WTC11 (cell line): ENCODE results near the gene PLXNA2. TPM values are rescaled to one million over a fixed set of nuclear protein-coding genes. Genes with fewer than 3 reads are reported as not detected.

Experiments used
- ATAC-seq: fragments of 200-7000 bp; cut with Tn5 transposase; 2 replicates; pipeline ENCODE4 v1.10.0; 2021; ENCODE audit warnings: mild to moderate bottlenecking, moderate library complexity
- CTCF ChIA-PET: fragments of 300-600 bp; sonication (Branson Sonifier 250); formaldehyde crosslinking; loops from one replicate; lab custom pipeline; 2021; ENCODE audit warnings: antibody characterized with exemption; lab: Charles Lee
- POLR2A ChIA-PET: fragments of 350-600 bp; sonication (Branson Sonifier 250); formaldehyde crosslinking; loops from one replicate; lab custom pipeline; 2021; ENCODE audit warnings: antibody characterized with exemption; lab: Charles Lee
- DNase-seq: peaks from one replicate; pipeline ENCODE4 v3.0.0; 2021; ENCODE audit warnings: low spot score
- H3K27ac Mint-ChIP-seq: 2 replicates; pipeline ENCODE4 v1.8.0; 2021; ENCODE audit warnings: mixed read lengths
- H3K27me3 Mint-ChIP-seq: 2 replicates; pipeline ENCODE4 v1.8.0; 2021; ENCODE audit warnings: low read depth, mild to moderate bottlenecking, moderate library complexity, mixed read lengths
- H3K36me3 Mint-ChIP-seq: 2 replicates; pipeline ENCODE4 v1.8.0; 2021; ENCODE audit warnings: mixed read lengths
- H3K4me1 Mint-ChIP-seq: 2 replicates; pipeline ENCODE4 v1.8.0; 2022; ENCODE audit warnings: mixed read lengths
- H3K4me3 Mint-ChIP-seq: 2 replicates; pipeline ENCODE4 v1.8.0; 2021; ENCODE audit warnings: mild to moderate bottlenecking, moderate library complexity, mixed read lengths
- H3K9me3 Mint-ChIP-seq: 2 replicates; pipeline ENCODE4 v1.8.0; 2021; ENCODE audit warnings: mixed read lengths
- AFF4 ChIP-seq: sonication (generic); formaldehyde crosslinking; IDR thresholded peaks from 2 replicates; pipeline ENCODE4 v1.8.1; 2023; ENCODE audit warnings: mild to moderate bottlenecking, missing genetic modification reagents, borderline replicate concordance
- ATF3 ChIP-seq: sonication (generic); formaldehyde crosslinking; conservative IDR thresholded peaks from 2 replicates; pipeline ENCODE4 v1.8.1; 2022; ENCODE audit warnings: mild to moderate bottlenecking, missing genetic modification reagents
- EMX1 ChIP-seq: fragments of 250-450 bp; sonication (Bioruptor Pico); IDR thresholded peaks from 2 replicates; pipeline ENCODE4 v1.8.0; 2021; ENCODE audit warnings: mild to moderate bottlenecking
- JUN ChIP-seq: sonication (generic); formaldehyde crosslinking; IDR thresholded peaks from 2 replicates; pipeline ENCODE4 v1.8.0; 2023; ENCODE audit warnings: mild to moderate bottlenecking, missing genetic modification reagents
- NR1H2 ChIP-seq: sonication (generic); formaldehyde crosslinking; IDR thresholded peaks from 2 replicates; pipeline ENCODE4 v1.9.0; 2021; ENCODE audit warnings: mild to moderate bottlenecking, moderate library complexity, missing genetic modification reagents
- NR3C1 ChIP-seq: sonication (generic); formaldehyde crosslinking; conservative IDR thresholded peaks from 2 replicates; pipeline ENCODE4 v1.8.1; 2023; ENCODE audit warnings: low read depth, mild to moderate bottlenecking, missing genetic modification reagents
- TEAD1 ChIP-seq: sonication (generic); formaldehyde crosslinking; IDR thresholded peaks from 2 replicates; pipeline ENCODE4 v1.8.0; 2022; ENCODE audit warnings: mild to moderate bottlenecking, missing genetic modification reagents
- ZNF423 ChIP-seq: fragments of 250-450 bp; sonication (Bioruptor Pico); IDR thresholded peaks from 2 replicates; pipeline ENCODE4 v2.1.2; 2022; ENCODE audit warnings: mild to moderate bottlenecking, moderate library complexity
- total RNA-seq: library from RNA; stranded (reverse); gene quantifications from 3 replicates; pipeline ENCODE4 v1.2.3, GENCODE V29; 2021
- TF ChIP-seq, protein P1 (sequence below): sonication (generic); formaldehyde crosslinking; IDR thresholded peaks from 2 replicates; pipeline ENCODE4 v1.8.0; 2023; ENCODE audit warnings: missing genetic modification reagents, mild to moderate bottlenecking, borderline replicate concordance
- TF ChIP-seq, protein P2 (sequence below): sonication (generic); formaldehyde crosslinking; IDR thresholded peaks from 2 replicates; pipeline ENCODE4 v1.8.0; 2023; ENCODE audit warnings: mild to moderate bottlenecking, missing genetic modification reagents

Gene PLXNA2
- total RNA-seq, 1 experiment from 2014 or later = 4.2 TPM

DNA sequence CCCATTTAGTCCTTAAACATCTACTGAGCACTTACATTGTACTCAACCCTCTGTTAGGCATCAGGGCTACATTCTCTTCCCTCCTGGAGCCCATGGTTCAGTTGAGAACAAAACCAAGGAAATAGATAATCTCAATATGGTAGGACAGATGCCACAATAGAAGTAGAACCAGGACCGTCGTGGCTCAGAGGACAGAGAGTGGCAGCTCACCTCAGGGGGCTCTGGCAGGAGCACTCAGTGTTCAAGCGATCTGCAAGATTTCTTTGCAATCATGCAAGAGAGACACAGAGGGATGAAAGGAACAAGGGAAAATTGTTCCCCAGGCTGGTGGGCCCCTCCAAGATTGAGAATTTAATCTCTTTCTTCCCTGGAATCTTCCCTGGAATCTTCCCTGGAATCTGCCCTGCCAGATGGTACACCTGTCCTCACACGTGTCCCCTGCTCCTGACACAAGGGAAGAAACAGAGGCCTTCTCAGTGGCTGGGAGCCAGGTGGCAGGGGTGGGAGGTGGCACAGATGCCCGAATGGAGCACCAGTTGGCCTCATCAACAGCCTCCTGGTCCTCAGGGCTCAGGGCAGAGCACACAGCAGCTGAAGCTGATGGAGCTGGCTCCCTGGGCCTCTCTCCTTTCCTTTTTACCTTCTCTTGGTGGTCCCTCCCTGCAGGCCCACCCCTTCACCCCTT, 135.4 kb downstream of the PLXNA2 start (continued):
- TF ChIP-seq, protein P1, sequence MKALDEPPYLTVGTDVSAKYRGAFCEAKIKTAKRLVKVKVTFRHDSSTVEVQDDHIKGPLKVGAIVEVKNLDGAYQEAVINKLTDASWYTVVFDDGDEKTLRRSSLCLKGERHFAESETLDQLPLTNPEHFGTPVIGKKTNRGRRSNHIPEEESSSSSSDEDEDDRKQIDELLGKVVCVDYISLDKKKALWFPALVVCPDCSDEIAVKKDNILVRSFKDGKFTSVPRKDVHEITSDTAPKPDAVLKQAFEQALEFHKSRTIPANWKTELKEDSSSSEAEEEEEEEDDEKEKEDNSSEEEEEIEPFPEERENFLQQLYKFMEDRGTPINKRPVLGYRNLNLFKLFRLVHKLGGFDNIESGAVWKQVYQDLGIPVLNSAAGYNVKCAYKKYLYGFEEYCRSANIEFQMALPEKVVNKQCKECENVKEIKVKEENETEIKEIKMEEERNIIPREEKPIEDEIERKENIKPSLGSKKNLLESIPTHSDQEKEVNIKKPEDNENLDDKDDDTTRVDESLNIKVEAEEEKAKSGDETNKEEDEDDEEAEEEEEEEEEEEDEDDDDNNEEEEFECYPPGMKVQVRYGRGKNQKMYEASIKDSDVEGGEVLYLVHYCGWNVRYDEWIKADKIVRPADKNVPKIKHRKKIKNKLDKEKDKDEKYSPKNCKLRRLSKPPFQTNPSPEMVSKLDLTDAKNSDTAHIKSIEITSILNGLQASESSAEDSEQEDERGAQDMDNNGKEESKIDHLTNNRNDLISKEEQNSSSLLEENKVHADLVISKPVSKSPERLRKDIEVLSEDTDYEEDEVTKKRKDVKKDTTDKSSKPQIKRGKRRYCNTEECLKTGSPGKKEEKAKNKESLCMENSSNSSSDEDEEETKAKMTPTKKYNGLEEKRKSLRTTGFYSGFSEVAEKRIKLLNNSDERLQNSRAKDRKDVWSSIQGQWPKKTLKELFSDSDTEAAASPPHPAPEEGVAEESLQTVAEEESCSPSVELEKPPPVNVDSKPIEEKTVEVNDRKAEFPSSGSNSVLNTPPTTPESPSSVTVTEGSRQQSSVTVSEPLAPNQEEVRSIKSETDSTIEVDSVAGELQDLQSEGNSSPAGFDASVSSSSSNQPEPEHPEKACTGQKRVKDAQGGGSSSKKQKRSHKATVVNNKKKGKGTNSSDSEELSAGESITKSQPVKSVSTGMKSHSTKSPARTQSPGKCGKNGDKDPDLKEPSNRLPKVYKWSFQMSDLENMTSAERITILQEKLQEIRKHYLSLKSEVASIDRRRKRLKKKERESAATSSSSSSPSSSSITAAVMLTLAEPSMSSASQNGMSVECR (CRISPR knock-in tag) = no peak

DNA sequence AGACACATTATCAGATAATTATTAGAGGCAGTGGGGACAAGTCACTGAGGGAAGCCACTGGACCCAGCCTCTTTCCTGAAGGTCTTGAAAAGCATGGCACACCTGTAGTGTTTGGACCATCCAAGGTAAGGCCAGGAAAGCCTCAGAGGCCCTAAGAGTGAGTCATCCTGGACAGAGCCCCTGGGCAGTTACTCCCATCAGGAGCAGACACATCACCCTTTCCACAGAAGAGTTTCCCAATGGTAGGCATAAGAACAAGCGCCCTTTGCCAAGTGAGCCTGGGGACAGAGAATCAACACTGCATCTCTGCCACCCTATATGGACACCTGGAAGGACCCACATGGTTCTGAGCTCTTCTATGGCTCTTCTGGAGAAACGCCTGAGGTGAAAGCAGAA, 136.0 kb downstream of the PLXNA2 start:
- H3K27ac Mint-ChIP-seq = no peak overlapping the region
- ATAC-seq = no peak

More for the DNA sequence above, 136.0 kb downstream of the PLXNA2 start:
- Mint-ChIP-seq H3K4me1 (peaks cover 28% of the 10 kb centered on the region), H3K36me3 (no peaks in the 10 kb centered on the region), H3K9me3 (no peaks in the 10 kb centered on the region), H3K27me3 (no peaks in the 10 kb centered on the region), H3K4me3 (no peak overlapping the region)
- ChIA-PET POLR2A (no interaction called here), CTCF (interaction anchor here (0.8 kb wide), 1 partner anchor 20 kb away, joined by 3 read pairs; no protein-coding TSS in a partner anchor)
- TF ChIP-seq EMX1 (CRISPR knock-in tag) (no peak), ZNF423 (CRISPR knock-in tag) (no peak), AFF4 (CRISPR knock-in tag) (no peak), ATF3 (CRISPR knock-in tag) (no peak), JUN (CRISPR knock-in tag) (no peak), NR1H2 (no peak), NR3C1 (no peak), TEAD1 (CRISPR knock-in tag) (no peak)
- TF ChIP-seq, protein P2, sequence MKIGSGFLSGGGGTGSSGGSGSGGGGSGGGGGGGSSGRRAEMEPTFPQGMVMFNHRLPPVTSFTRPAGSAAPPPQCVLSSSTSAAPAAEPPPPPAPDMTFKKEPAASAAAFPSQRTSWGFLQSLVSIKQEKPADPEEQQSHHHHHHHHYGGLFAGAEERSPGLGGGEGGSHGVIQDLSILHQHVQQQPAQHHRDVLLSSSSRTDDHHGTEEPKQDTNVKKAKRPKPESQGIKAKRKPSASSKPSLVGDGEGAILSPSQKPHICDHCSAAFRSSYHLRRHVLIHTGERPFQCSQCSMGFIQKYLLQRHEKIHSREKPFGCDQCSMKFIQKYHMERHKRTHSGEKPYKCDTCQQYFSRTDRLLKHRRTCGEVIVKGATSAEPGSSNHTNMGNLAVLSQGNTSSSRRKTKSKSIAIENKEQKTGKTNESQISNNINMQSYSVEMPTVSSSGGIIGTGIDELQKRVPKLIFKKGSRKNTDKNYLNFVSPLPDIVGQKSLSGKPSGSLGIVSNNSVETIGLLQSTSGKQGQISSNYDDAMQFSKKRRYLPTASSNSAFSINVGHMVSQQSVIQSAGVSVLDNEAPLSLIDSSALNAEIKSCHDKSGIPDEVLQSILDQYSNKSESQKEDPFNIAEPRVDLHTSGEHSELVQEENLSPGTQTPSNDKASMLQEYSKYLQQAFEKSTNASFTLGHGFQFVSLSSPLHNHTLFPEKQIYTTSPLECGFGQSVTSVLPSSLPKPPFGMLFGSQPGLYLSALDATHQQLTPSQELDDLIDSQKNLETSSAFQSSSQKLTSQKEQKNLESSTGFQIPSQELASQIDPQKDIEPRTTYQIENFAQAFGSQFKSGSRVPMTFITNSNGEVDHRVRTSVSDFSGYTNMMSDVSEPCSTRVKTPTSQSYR (CRISPR knock-in tag) = no peak
- DNase-seq = no peak
